GM10248 (cell line): ENCODE results near the gene CRMP1.
"Not testable (repeated sequence)": the region's sequence is repeated elsewhere in the genome, so short reads cannot be mapped to it uniquely, and the experiment has no call there.

ENCODE experiments used
- CTCF ChIA-PET: fragments of 300-600 bp; sonication (Branson Sonifier 250); formaldehyde crosslinking; extraction: SDS; loops from one replicate; lab custom pipeline; 2021; ENCODE audit warnings: antibody characterized with exemption; lab: Yijun Ruan, JAX
- POLR2A ChIA-PET: fragments of 350-650 bp; sonication (Branson Sonifier 250); formaldehyde crosslinking; extraction: SDS; loops from one replicate; lab custom pipeline; 2020; ENCODE audit warnings: antibody characterized with exemption; lab: Yijun Ruan, JAX
- DNase-seq: peaks from one replicate; pipeline ENCODE4 v3.0.0; 2012; ENCODE audit errors: extremely low spot score
- TF ChIP-seq, protein P1 (sequence below): IDR thresholded peaks from 2 replicates; pipeline ENCODE4 v1.5.1; 2012; ENCODE audit warnings: mild to moderate bottlenecking, low read depth; ENCODE audit errors: extremely low read depth, missing control alignments, control extremely low read depth

CRMP1 gene

DNA sequence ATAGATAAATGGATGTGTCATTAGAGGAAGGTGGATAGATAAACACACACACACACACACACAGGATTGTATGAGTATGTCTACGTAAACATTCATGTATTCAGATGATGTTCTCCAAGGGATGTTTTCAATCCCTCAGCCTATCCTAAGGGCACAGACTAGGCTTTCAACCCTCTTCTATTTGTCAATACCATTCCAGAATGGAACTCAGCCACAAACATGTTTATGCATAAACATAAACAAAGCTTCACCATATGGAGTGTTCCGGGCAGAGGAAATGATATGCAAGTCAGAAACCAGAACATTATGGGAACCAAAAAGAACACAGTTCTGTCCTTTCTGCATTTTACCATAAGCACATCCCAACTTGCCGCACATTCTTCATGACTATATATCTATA, 25.0 kb downstream of the CRMP1 start:
- ChIA-PET CTCF (no interaction called here), POLR2A (no interaction called here)
- TF ChIP-seq, protein P1, sequence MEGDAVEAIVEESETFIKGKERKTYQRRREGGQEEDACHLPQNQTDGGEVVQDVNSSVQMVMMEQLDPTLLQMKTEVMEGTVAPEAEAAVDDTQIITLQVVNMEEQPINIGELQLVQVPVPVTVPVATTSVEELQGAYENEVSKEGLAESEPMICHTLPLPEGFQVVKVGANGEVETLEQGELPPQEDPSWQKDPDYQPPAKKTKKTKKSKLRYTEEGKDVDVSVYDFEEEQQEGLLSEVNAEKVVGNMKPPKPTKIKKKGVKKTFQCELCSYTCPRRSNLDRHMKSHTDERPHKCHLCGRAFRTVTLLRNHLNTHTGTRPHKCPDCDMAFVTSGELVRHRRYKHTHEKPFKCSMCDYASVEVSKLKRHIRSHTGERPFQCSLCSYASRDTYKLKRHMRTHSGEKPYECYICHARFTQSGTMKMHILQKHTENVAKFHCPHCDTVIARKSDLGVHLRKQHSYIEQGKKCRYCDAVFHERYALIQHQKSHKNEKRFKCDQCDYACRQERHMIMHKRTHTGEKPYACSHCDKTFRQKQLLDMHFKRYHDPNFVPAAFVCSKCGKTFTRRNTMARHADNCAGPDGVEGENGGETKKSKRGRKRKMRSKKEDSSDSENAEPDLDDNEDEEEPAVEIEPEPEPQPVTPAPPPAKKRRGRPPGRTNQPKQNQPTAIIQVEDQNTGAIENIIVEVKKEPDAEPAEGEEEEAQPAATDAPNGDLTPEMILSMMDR: no peak
- DNase-seq: no peak

DNA sequence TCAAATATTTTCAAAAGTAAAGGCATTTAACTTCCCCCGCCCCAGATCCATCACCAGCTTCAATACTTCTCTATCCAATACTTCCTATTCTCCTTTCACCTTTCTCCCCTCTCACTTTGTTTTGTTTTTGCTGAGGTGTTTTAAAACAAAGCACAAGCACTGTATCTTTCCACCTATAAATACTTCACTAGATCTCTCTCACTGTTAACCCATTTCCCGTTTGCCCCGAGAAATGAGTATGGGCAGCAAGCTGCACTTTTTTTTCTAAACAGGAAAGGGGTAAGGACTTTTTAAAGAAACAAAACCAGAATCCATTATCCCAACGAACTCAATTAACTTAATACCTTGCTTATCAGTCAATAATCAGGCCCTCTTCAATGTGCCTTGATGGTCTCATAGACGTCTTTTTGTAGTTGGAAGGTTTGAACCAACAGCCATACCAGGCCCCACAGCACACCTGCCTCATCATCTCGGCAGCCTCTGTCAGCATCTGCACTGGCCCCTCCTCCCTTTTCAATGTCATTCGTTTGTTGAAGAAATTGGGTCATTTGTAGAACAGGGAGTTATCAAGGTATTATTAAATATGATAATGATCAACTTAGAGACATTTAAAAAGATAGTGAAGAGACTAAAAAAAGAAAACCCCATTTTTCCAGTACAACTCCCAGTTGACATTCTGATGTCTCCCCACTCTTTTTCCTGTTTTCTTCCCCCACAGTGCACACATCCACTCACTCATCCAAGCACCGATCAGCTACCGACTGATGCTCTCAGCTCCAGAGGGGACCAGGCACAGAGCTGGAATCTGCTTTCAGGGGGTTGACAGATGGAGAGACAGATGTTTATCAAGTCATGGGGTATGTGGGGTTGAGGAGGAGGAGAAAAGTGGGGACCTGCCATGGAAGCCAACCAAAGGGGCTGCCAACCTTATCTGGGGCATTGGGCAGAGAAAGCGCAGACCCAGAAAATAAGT, 25.8 kb downstream of the CRMP1 start:
- ChIA-PET POLR2A (no interaction called here), CTCF (no interaction called here)
- no peak for DNase-seq
- TF ChIP-seq, protein P1: no peak

DNA sequence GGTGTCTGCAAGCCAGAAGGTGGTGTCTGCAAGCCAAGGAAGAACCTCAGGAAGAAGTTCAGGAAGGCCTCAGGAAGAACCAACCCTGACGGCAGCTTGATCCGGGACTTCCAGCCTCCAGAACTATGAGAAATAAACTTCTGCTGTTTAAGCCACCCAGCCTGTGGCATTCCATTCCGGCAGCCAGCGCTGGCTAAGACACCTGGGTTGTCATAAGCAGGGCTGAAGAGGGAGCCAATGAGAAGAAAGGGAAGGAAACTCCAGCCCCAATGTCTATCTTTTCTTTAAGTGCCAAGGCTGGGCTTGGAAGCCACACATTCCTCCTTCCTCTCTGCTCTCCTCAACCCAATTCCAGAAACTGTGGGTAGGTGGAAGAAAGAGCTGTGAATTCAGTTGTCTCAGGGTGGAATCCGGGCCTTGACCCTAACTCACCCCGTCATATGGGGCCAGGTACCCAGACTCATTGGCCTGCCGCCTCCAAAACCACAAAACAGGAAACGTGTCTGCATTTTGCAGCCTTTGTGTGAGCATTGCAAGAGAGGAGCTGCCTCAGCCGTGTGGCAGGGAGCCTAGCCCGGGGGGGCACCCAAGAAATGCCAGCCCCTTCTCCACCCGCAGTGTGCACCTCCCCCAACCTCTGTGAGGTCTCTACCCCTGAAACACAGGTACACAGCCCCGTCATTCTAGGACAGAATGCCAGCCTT, 26.8 kb downstream of the CRMP1 start:
- TF ChIP-seq, protein P1: no peak
- ChIA-PET CTCF (no interaction called here), POLR2A (no interaction called here)
- no peak for DNase-seq

DNA sequence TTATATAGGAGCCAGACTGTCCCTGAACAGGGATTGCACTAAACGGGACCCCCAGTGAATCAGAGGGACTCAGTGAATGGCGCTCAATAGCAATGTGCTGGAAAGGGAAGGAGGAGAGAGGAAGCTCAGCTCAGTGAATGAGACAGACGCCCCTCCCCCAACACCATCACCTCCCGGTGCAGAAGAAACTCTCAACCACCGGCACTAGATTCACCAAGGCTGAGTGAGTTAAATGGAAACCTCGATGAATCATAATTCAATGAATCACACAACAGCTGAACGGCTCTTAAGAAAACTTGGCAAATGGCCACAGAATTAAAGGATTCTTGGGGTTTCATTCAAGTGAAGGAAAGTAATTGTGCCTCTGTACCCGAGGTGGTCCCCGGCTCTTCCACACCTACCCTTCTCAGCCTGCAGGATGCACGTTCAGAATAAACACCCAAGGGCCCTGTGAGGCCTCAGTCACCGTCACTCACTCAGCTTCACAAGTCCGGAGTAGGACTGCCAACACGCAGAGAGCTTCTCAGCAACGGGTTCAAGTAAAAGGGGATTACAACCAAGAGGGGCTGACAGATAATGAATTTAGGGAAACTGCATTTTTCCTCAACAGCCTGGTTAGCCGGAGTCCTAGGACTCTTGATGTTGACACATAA, 29.3 kb downstream of the CRMP1 start:
- ChIA-PET POLR2A (no interaction called here), CTCF (interaction anchor here (1.1 kb wide), 1 partner anchor 11 kb away, joined by 4 read pairs; no protein-coding TSS in a partner anchor)
- TF ChIP-seq, protein P1: no peak
- no peak for DNase-seq

DNA sequence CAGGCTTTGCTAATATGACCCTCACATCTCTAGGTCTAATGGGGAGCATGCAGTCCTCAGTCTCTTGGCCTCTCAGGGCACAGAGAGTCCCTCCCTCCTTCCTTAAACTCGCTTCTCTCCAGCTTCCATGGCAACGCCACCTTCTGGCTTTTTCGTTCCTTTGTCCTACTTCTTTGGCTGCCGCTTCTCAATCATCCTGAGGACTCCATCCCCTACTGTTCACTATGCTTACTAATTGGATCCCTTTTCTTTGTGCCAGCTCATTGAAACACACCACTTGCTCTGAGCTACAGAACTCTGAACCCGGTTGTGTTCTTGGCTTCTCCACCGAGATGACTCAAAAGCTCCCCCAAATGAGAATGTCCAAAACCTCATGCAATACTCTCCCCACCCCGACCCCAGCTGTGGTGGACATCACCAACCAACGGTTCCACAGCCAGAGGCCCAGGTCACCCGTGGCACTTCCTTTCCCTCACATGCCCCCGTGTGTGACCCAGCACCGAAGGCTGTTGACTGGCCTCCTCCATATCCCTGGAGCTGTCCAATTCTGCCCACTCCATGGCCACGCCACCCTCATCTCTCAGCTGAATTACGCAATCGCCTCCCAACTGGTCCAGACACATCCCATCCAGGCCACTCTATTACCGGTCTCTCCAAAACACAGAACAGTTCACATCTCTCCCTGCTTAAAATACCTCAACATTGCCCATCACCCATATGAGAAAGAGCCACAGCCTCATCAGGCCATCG, 34.7 kb downstream of the CRMP1 start:
- CTCF ChIA-PET: no interaction called here
- TF ChIP-seq, protein P1: no peak
- POLR2A ChIA-PET: no interaction called here
- no peak for DNase-seq

DNA sequence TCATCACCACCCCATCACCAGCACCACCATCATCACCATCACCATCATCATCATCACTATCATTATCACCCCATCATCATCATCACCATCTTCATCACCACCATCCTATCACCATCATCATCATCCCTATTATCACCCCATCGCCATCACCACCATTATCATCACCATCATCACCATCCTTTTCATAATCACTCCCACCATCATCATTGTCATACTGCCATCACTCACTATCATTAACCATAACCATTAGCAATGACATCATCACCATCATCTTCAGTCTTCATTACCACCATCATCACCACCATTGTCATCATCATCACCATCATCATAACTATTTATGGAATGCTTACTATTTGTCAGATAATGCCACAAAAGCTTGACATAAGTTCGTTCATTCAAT, 35.7 kb downstream of the CRMP1 start:
- TF ChIP-seq, protein P1: no peak
- no peak for DNase-seq
- CTCF ChIA-PET: no interaction called here
- POLR2A ChIA-PET: no interaction called here

DNA sequence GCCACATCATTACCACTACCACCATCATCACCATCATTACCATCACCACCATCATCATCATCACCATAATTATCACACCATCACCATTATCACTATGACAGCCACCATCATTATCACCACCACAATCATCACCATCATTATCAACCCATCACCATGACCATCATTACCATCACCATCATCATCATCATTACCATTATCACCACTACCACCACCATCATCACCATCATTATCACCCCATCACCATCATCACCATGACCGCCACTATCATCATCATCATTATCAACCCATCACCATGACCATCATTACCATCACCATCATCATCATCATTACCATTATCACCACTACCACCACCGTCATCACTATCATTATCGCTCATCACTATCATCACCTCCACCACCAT, 36.5 kb downstream of the CRMP1 start:
- CTCF ChIA-PET, DNase-seq, POLR2A ChIA-PET: not testable (repeated sequence)
